AG09319 (cell line): ENCODE results near the gene ANKRD44.

ENCODE experiments used
- DNase-seq: peaks from one replicate; pipeline ENCODE4 v3.0.0-alpha.2; 2010; ENCODE audit warnings: low read depth; ENCODE audit errors: extremely low read depth
- TF ChIP-seq, protein P1 (sequence below): IDR thresholded peaks from 2 replicates; pipeline ENCODE4 v1.5.1; 2011; ENCODE audit warnings: low read depth, mild to moderate bottlenecking, inconsistent platforms, low read length, moderate library complexity

Gene ANKRD44

DNA sequence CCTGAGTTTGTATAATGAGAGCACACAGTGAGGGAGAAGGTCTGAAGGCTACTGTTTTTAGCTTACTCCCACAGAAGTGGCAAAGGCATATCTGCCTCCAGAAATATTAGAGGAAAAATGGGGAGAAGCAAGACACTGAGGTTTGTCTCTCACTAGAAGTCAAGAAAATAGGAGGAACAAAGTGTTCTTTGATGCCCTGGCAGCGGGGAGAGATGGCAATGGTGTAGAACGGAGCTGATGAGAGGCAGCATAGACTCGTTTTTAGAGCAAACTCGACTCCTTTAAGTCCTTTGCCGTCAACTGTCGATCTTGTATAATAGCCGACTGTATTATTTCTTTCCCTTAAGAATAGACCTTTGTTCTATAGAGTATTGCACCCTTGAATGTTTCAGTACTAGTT is 73.8 kb downstream of the ANKRD44 start:
- TF ChIP-seq, protein P1, sequence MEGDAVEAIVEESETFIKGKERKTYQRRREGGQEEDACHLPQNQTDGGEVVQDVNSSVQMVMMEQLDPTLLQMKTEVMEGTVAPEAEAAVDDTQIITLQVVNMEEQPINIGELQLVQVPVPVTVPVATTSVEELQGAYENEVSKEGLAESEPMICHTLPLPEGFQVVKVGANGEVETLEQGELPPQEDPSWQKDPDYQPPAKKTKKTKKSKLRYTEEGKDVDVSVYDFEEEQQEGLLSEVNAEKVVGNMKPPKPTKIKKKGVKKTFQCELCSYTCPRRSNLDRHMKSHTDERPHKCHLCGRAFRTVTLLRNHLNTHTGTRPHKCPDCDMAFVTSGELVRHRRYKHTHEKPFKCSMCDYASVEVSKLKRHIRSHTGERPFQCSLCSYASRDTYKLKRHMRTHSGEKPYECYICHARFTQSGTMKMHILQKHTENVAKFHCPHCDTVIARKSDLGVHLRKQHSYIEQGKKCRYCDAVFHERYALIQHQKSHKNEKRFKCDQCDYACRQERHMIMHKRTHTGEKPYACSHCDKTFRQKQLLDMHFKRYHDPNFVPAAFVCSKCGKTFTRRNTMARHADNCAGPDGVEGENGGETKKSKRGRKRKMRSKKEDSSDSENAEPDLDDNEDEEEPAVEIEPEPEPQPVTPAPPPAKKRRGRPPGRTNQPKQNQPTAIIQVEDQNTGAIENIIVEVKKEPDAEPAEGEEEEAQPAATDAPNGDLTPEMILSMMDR: no peak
- DNase-seq: no peak

DNA sequence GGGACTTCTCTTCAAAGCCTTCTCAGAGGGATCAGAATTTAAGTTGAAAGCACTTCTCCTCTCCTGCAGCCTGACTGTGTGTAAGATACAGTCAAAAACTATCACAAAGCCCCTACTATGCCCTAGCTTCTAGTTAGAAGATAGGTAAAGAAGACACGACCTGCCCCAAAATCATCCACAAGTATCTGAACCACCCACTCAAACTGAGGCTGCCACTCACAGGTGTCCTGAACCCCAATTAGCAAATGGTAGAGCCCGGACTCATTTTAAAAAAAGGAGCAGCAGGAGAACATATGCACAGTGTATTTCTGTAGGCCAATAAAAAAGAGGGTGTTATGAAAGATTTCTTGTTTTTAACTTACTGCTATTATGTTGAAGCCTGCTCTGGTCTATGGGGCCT is 74.4 kb downstream of the ANKRD44 start:
- no peak for DNase-seq
- TF ChIP-seq, protein P1: no peak

DNA sequence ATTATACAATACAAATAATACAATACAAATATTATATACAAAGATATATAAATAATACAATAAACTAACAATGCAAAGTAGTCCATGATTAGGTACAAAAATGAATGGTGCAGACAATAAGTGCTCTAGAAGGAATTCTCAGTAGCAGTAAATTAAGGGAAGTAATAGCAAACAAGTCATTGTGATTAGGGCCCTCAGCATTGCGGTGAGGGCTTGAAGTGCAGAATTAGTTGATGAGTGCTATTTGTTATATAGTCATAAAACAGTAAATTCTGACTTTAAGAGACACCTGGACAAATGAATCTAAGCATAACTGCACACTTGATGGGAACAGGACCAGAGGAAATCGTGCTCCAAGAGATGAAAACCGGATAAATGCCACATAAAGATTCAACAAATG is 74.9 kb downstream of the ANKRD44 start:
- DNase-seq: no peak
- TF ChIP-seq, protein P1: no peak

DNA sequence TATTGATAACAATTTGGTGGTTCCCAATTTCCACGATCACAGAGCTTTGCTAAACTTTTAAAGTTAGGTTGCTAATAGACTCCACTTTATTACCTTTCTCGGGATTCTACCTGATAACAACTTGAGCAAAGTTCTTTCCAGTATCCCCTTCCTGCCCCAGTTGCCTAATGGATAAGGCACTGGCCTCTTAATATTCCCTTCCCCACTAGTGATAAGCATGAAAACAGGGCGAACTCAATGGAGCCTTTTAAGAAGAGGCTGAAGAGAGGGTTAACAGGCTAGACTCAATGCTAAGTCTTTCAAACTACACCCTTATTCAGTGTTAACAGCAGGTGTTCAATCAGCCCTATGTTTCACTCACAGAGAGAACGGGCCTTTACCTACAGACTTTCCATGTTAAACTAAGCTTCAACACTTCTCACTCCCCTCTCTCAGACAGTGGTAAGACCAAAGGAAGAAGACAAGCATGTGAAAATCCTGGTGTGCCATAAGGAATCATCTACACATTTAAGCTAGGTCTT is 75.8 kb downstream of the ANKRD44 start:
- TF ChIP-seq, protein P1: no peak
- DNase-seq: no peak

DNA sequence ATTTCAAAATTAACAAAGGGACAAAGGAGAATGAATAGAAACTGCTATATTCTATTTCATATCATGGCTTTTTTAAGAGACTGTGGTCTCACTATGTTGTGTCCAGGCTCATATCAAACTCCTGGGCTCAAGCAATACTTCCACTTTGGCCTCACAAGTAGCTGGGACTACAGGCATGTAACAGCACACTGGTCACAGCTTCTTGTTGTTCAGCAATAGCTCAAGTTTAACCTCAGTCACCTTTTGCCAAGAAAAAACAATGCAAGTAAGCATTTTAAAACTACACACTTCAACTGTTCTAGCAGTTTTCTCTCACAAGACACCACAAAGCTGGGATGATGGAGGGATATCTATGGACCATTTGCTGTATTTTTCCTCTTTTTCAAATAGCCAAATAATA is 77.1 kb downstream of the ANKRD44 start:
- no peak for DNase-seq
- TF ChIP-seq, protein P1: no peak

DNA sequence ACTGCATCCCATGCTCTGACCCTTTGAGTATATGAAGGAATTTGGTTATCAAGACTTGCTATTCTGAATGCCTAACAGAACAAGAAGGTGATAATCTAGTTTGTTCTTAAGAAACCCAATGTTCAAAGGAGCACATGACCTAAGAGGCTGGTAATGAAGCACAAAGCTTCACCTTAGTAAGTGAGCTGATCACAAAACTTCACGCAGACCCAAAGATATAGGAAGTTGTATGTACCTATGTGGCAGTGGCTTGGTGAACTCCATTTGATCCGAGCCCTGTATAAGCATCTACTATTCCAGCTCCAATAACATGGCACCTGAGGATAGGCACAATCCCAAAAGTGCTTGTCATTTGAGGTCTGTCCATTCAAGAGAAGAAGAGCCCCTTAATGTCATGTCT is 78.6 kb downstream of the ANKRD44 start:
- TF ChIP-seq, protein P1: no peak

DNA sequence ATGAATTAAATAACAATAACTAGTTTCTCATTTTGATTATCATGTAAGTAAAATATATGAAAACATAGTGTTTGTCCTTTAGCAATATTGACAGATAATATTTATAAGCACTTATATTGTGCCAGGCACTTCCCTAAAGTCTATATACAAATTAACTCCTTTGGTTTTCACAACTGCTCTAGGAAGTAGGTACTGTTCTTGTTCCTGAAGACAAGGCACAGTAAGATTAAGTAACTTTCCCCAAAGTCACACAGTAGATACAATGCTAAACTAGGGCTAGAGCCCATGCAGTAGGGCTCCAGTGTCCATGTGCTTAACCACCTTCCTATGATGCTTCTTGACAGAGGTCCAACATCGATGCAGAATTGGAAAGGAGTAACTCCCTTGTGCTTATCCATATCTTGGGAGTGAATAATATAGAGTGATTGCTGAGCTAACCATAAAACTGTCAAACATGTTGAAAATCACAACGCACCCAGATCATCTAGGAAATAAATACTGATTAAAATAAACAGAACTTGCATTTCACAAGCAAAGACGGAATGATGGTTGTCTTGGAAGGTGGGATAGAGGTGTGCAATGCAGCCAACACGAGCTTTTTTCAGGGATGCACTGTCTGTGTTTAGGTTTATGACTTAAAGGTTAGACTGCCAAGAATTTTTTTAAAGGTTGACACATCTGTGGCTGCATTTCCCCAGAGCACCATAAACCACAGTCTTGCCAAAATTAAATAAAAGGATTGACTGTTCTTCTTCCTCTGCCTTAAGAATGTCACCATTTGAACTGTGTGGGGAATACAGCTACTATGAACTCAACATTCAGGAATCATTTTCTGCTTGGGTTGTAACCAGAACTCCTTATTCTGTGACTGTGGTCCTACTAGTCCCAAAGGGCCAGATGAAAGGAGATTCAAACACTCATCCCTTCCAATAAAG is 80.8 kb downstream of the ANKRD44 start:
- DNase-seq: no peak
- TF ChIP-seq, protein P1: no peak

More for the DNA sequence above, 78.6 kb downstream of the ANKRD44 start:
- no peak for DNase-seq
